Lower lobe of right lung (tissue), 2 donors: ENCODE data around the gene DUSP7. TPM values are rescaled to one million over a fixed set of nuclear protein-coding genes. Genes with fewer than 3 reads are reported as not detected.
A peak's percentile ranks its signal among the peaks of the same experiment; 100 is the strongest.
"Not testable (repeated sequence)": the region's sequence is repeated elsewhere in the genome, so short reads cannot be mapped to it uniquely, and the experiment has no call there.

Experiments
- ATAC-seq, 2 donors: fragments of 200-7000 bp; cut with Tn5 transposase; one replicate each; pipeline ENCODE4 v1.9.1; 2020 to 2022; ENCODE audit warnings: mild to moderate bottlenecking in 2 of 2, moderate library complexity in 2 of 2
- DNase-seq: peaks from one replicate; pipeline ENCODE4 v3.0.0-alpha.2; 2020
- H3K27ac ChIP-seq: fragments of 200-600 bp; one replicate; pipeline ENCODE4 v1.8.0; 2022
- H3K27me3 ChIP-seq: fragments of 200-600 bp; one replicate; pipeline ENCODE4 v1.8.0; 2022; ENCODE audit warnings: low read depth
- H3K36me3 ChIP-seq: fragments of 200-600 bp; one replicate; pipeline ENCODE4 v1.8.0; 2022; ENCODE audit warnings: mild to moderate bottlenecking
- H3K4me1 ChIP-seq: fragments of 200-600 bp; one replicate; pipeline ENCODE4 v1.8.0; 2022
- H3K4me3 ChIP-seq: fragments of 200-600 bp; one replicate; pipeline ENCODE4 v1.8.0; 2022; ENCODE audit warnings: mild to moderate bottlenecking
- H3K9me3 ChIP-seq: fragments of 200-600 bp; one replicate; pipeline ENCODE4 v1.8.0; 2022
- intact Hi-C: fragments of 100-400 bp; cut with DNase I; formaldehyde crosslinking; loops from one replicate; pipeline ENCODE4 v1.11.0; 2022
- total RNA-seq: library from RNA; stranded (reverse); fragmentation: NEBNext Ultra II Directional; extraction: Animal tissue kit (Norgen Biotek cat#: 25700); gene quantifications from one replicate; pipeline ENCODE4 v1.2.1, GENCODE V29; 2021
- TF ChIP-seq, protein P1 (sequence below): fragments of 200-600 bp; IDR thresholded peaks from one replicate; pipeline ENCODE4 v1.8.0; 2022; ENCODE audit warnings: antibody characterized with exemption, mild to moderate bottlenecking
- donor health status: DM: no; HTN: yes; CAD: no; lungs with severe emphysema.

The DUSP7 gene
- total RNA-seq, 1 donor from 2014 or later = 28.8 TPM

DNA sequence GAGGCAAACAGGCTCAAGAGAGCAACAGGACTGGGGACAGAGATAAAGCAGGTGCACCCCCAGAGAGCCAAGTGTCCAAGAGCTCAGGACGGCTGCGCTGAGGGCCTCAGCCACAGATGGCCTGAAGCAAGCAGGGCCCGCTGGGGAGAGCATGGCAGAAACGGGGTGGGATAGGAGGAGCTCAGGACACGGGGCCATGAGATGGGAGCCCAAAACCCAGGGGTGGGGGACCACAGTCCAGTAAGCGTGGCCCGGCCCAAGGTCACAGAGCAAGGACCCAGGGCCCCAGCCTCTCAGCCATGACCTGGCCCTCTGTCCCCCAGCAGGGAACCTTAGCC lies 9.5 kb downstream of the DUSP7 start:
- TF ChIP-seq, protein P1, sequence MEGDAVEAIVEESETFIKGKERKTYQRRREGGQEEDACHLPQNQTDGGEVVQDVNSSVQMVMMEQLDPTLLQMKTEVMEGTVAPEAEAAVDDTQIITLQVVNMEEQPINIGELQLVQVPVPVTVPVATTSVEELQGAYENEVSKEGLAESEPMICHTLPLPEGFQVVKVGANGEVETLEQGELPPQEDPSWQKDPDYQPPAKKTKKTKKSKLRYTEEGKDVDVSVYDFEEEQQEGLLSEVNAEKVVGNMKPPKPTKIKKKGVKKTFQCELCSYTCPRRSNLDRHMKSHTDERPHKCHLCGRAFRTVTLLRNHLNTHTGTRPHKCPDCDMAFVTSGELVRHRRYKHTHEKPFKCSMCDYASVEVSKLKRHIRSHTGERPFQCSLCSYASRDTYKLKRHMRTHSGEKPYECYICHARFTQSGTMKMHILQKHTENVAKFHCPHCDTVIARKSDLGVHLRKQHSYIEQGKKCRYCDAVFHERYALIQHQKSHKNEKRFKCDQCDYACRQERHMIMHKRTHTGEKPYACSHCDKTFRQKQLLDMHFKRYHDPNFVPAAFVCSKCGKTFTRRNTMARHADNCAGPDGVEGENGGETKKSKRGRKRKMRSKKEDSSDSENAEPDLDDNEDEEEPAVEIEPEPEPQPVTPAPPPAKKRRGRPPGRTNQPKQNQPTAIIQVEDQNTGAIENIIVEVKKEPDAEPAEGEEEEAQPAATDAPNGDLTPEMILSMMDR = no peak
- peak overlapping the region; percentile 79 for H3K27ac ChIP-seq
- intact Hi-C loops = no loop called here
- H3K4me3 ChIP-seq = no peak overlapping the region
- ATAC-seq (no peak), DNase-seq (no peak)
- peaks cover 63% of the 10 kb centered on the region for H3K4me1 ChIP-seq
- H3K9me3 ChIP-seq = no peaks in the 10 kb centered on the region
- H3K36me3 ChIP-seq = peaks cover 40% of the 10 kb centered on the region
- no peaks in the 10 kb centered on the region for H3K27me3 ChIP-seq

DNA sequence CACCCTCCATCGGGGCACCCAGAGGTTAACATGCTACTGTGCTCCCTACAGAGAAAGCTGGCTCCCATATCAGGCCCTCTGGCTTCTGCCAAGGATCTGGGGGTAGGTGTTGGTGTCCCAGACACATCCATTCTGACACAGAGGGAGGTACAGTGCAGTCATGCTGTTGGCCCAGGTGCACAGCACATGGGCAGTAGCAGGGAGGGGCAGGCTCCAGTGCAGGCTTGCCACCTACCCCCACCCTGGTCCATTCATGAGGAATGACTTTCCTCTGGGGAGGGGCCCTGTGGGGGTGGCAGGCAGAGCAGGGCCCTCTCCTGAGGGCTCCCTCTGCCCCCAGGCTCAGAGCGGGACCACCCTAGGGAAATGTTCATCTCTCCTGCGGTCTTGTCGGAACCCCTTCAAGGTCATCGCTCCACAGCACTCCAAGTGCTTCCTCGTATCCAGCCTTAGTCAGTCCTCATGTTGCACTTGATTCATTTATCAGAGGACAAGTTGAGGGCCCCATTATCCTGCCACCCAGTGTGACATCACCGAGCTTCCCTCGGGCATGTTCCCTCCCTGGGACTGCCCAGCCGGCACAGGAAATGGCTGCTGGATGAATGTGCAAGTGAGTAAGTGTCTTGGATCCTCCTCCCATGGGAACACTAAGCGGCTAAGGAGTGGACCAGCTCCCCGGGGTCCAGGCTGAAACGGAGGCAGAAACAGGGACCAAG lies 10.0 kb downstream of the DUSP7 start:
- DNase-seq (no peak), ATAC-seq (peak; percentile 44 to 67)
- Histone ChIP-seq H3K9me3 (no peaks in the 10 kb centered on the region), H3K4me3 (no peak overlapping the region), H3K36me3 (peaks cover 35% of the 10 kb centered on the region), H3K4me1 (peaks cover 63% of the 10 kb centered on the region), H3K27ac (peak overlapping the region; percentile 79), H3K27me3 (no peaks in the 10 kb centered on the region)
- intact Hi-C loops = no loop called here
- TF ChIP-seq, protein P1 = no peak

DNA sequence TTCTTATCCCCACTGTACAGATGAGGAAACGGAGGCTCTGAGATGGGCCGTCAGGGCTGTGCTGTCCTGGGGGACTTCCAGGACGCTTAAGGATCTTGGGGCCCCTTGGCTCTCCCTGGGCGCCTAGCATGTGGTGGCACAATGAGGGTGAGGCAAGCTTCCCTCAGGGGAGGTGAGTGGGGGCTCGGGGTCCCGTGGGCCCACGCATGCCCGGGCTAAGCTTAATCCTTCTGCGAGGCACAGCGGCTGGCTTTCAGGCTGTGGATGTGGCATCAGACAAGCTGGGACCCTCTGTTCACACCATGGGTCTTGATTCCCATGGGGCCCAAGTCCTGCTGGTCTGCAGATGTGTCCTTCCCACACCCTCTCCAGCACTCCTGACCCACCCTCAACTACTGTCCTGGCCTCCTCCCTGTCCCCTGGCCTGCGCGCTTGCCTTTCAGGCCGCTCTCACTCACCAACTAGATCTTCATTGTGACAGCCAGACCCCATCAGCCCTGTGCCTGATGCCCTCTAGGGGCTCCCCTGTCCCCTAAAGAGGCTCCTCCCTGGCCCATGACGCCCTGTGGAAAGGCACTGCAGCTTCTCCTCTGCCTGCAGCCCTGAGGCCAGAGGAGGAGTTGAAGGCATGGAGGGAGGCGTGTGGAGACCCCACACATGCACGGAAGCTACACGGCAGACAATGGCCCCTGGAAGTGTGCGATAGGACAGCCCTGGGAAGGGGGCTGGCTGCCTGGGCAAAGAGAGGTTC lies 11.3 kb downstream of the DUSP7 start:
- ATAC-seq (no peak), DNase-seq (no peak)
- peaks cover 63% of the 10 kb centered on the region for H3K4me1 ChIP-seq
- no peaks in the 10 kb centered on the region for H3K27me3 ChIP-seq
- H3K36me3 ChIP-seq = peaks cover 22% of the 10 kb centered on the region
- TF ChIP-seq, protein P1 = no peak
- intact Hi-C loops = no loop called here
- no peaks in the 10 kb centered on the region for H3K9me3 ChIP-seq
- H3K4me3 ChIP-seq = no peak overlapping the region
- H3K27ac ChIP-seq = no peak overlapping the region

DNA sequence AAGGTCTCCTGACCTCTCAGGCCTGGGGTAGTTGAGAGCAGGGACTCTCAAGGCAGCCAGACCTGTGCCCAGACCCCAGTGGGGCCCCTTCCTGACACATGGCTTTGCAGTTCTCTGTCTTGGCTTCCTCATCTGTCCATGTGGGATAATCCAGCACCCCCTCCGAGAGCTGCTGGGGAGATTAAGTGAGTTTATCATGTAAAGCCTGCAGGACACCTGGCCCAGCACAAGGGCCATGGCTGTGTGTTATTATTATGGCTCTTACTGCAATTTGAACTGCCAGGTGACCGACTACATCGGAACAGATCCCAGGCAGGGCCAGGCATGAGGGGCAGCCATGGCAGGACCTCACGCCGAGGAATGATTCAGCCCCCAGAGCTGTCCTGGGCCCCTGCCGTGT lies 12.6 kb downstream of the DUSP7 start:
- peaks cover 9% of the 10 kb centered on the region for H3K36me3 ChIP-seq
- intact Hi-C loops = no loop called here
- H3K4me1 ChIP-seq = peaks cover 65% of the 10 kb centered on the region
- no peaks in the 10 kb centered on the region for H3K27me3 ChIP-seq
- TF ChIP-seq, protein P1 = no peak
- no peak overlapping the region for H3K4me3 ChIP-seq
- no peaks in the 10 kb centered on the region for H3K9me3 ChIP-seq
- no peak overlapping the region for H3K27ac ChIP-seq
- DNase-seq (no peak), ATAC-seq (no peak)

DNA sequence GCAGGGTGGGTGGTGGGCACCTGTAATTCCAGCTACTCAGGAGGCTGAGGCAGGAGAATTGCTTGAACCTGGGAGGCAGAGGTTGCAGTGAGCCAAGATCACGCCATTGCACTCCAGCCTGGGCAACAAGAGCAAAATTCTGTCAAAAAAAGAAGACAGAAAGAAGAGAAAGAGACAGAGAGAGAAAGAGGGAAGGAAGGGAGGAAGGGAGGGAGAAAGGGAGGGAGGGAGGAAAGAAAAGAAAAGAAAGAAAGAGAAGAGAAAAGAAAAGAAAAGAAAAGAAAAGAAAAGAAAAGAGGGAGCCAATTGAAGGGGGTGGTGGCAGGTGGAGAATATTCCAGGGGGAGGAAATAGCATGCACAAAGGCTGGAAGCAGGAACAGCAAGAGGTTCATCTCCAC lies 13.3 kb downstream of the DUSP7 start:
- intact Hi-C loops, H3K36me3 ChIP-seq, DNase-seq, H3K9me3 ChIP-seq, ATAC-seq, H3K4me3 ChIP-seq, H3K27me3 ChIP-seq, H3K27ac ChIP-seq: not testable (repeated sequence)
- H3K4me1 ChIP-seq = peaks cover 57% of the 10 kb centered on the region

DNA sequence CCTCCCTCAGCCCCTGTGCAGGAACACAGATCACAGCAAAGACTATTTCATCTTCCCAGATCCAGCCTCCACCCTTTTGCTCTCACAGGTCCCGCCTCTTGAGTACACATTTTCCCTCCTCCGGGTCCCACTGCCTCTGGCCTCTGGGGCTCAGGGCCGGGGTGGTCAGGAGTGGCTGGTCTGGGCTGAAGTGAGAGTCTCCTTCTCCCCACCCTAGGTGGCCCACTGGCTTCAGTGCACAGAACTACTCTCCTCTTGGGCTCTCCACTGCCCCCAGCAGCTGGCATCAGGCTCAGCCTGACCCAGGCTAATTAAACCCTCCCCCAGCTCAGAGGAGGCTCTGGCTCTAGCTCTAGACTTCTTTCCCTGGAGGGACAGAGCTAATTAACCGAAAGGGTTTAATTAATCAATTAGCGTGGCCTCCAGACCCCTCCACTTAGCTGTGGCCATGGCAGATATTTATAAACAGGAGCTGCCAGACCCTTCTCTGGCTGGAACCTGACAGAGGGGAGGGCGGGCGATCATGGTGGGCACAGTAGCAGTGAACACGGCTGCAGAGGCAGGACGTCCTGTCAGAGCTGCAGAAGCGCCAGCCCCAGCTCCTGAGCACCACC lies 15.1 kb downstream of the DUSP7 start:
- Histone ChIP-seq H3K36me3 (no peaks in the 10 kb centered on the region), H3K4me3 (no peak overlapping the region), H3K9me3 (no peaks in the 10 kb centered on the region), H3K4me1 (peaks cover 39% of the 10 kb centered on the region), H3K27ac (peak overlapping the region; percentile 80), H3K27me3 (no peaks in the 10 kb centered on the region)
- ATAC-seq = no peak
- DNase-seq = no peak
- intact Hi-C loops = no loop called here
- TF ChIP-seq, protein P1 = no peak
